HL-60 (cell line): ENCODE data around the gene FUNDC2.

Experiments
- POLR2AphosphoS5 ChIP-seq: IDR thresholded peaks from 2 replicates; pipeline ENCODE4 v1.6.1; 2012; ENCODE audit warnings: low read depth
- TF ChIP-seq, protein P1 (sequence below): IDR thresholded peaks from one replicate; pipeline ENCODE4 v1.5.1; 2011; ENCODE audit warnings: low read length, control low read depth, inconsistent platforms; ENCODE audit not compliant: insufficient read depth
- TF ChIP-seq, protein P2 (sequence below): IDR thresholded peaks from 2 replicates; pipeline ENCODE4 v1.6.1; 2012; ENCODE audit warnings: low read depth; ENCODE audit not compliant: insufficient replicate concordance

DNA sequence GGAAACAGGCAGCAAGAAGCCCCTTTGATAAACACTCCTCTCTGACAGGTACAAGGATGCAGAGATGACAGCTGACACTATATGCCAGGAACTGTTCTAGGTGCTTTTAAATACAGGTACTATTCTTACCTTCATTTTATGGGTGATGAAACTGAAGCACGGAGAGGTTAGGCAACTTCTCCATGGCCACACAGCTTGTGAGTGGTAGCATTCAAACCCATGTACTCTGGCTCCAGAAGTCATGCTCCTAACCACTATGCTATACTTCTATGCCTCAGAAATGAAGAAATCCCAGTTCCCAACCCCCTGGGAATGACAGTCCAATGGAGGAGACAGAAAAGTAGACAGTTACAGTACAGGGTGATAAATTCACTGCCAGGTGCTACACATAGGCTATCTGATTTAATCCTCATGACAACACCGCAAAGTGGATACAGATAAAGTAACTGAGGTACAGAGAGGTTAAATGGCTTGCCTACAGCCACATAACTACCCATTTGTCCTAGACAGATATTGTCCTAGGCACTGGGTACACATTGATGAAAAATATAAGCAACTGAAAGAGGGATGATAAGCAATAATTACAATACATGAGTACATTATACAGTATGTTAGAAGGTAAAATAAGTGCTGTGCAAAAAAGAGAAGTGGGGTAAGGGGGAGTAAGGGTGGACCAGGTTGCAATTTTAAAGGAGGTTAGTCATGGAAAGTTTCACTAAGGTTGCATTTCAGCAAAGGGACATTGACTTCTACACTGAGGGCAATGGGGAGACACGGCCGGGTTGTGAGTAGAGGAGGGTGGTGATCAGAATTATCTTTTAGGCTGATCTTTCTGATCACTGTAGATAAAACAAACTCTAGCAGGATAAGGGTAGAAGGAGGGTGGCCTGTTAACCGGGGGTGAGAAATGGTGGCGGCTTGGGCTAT lies 2.5 kb upstream of the FUNDC2 start:
- TF ChIP-seq, protein P1, sequence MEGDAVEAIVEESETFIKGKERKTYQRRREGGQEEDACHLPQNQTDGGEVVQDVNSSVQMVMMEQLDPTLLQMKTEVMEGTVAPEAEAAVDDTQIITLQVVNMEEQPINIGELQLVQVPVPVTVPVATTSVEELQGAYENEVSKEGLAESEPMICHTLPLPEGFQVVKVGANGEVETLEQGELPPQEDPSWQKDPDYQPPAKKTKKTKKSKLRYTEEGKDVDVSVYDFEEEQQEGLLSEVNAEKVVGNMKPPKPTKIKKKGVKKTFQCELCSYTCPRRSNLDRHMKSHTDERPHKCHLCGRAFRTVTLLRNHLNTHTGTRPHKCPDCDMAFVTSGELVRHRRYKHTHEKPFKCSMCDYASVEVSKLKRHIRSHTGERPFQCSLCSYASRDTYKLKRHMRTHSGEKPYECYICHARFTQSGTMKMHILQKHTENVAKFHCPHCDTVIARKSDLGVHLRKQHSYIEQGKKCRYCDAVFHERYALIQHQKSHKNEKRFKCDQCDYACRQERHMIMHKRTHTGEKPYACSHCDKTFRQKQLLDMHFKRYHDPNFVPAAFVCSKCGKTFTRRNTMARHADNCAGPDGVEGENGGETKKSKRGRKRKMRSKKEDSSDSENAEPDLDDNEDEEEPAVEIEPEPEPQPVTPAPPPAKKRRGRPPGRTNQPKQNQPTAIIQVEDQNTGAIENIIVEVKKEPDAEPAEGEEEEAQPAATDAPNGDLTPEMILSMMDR: no peak
- TF ChIP-seq, protein P2, sequence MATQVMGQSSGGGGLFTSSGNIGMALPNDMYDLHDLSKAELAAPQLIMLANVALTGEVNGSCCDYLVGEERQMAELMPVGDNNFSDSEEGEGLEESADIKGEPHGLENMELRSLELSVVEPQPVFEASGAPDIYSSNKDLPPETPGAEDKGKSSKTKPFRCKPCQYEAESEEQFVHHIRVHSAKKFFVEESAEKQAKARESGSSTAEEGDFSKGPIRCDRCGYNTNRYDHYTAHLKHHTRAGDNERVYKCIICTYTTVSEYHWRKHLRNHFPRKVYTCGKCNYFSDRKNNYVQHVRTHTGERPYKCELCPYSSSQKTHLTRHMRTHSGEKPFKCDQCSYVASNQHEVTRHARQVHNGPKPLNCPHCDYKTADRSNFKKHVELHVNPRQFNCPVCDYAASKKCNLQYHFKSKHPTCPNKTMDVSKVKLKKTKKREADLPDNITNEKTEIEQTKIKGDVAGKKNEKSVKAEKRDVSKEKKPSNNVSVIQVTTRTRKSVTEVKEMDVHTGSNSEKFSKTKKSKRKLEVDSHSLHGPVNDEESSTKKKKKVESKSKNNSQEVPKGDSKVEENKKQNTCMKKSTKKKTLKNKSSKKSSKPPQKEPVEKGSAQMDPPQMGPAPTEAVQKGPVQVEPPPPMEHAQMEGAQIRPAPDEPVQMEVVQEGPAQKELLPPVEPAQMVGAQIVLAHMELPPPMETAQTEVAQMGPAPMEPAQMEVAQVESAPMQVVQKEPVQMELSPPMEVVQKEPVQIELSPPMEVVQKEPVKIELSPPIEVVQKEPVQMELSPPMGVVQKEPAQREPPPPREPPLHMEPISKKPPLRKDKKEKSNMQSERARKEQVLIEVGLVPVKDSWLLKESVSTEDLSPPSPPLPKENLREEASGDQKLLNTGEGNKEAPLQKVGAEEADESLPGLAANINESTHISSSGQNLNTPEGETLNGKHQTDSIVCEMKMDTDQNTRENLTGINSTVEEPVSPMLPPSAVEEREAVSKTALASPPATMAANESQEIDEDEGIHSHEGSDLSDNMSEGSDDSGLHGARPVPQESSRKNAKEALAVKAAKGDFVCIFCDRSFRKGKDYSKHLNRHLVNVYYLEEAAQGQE: no peak
- TF ChIP-seq POLR2AphosphoS5: no peak
